Embryonic facial prominence (tissue), 1 donor: ENCODE data around the gene CDC42BPG.
"Not testable (repeated sequence)": the region's sequence is repeated elsewhere in the genome, so short reads cannot be mapped to it uniquely, and the experiment has no call there.

ENCODE experiments used
- DNase-seq: peaks from one replicate; pipeline ENCODE4 v3.0.0-alpha.2; 2016; ENCODE audit errors: extremely low spot score

CDC42BPG gene

GRCh38 chr11:64851831-64852351 is 7.4 kb upstream of the CDC42BPG start:
- no peak for DNase-seq

GRCh38 chr11:64850979-64851567 is 6.6 kb upstream of the CDC42BPG start:
- no peak for DNase-seq

- DNase-seq: no peak
These were observed 5.3 kb upstream of the CDC42BPG start for GRCh38 chr11:64849598-64850356.

GRCh38 chr11:64848826-64849597 is 4.6 kb upstream of the CDC42BPG start:
- DNase-seq: no peak

- no peak for DNase-seq
These were observed 3.9 kb upstream of the CDC42BPG start for GRCh38 chr11:64848214-64848825.

GRCh38 chr11:64846998-64847666 is 2.7 kb upstream of the CDC42BPG start:
- peak; percentile 78 for DNase-seq

GRCh38 chr11:64845776-64846129 is 1.3 kb upstream of the CDC42BPG start:
- not testable (repeated sequence) for DNase-seq

GRCh38 chr11:64845129-64845775 is 799 bp upstream of the CDC42BPG start:
- no peak for DNase-seq

- DNase-seq: no peak
These were observed 645 bp downstream of the CDC42BPG start for GRCh38 chr11:64843686-64844329.

GRCh38 chr11:64842851-64843685 is 1.4 kb downstream of the CDC42BPG start:
- no peak for DNase-seq

- DNase-seq: no peak
These were observed 2.1 kb downstream of the CDC42BPG start for GRCh38 chr11:64842366-64842759.

- no peak for DNase-seq
These were observed 2.7 kb downstream of the CDC42BPG start for GRCh38 chr11:64841592-64842365.

- no peak for DNase-seq
These were observed 4.3 kb downstream of the CDC42BPG start for GRCh38 chr11:64839887-64840782.

GRCh38 chr11:64839335-64839734 is 5.1 kb downstream of the CDC42BPG start:
- no peak for DNase-seq

- DNase-seq: no peak
These were observed 5.7 kb downstream of the CDC42BPG start for GRCh38 chr11:64838600-64839334.

- no peak for DNase-seq
These were observed 6.5 kb downstream of the CDC42BPG start for GRCh38 chr11:64837887-64838351.
